SU-DHL-6 (cell line): Measurements from ENCODE around the gene MRPS2.

Source experiments
- H2AFZ ChIP-seq: fragments of 200-600 bp; sonication (generic); 2 replicates; pipeline ENCODE4 v1.6.1; 2014; ENCODE audit warnings: low read depth, mild to moderate bottlenecking, moderate library complexity, mixed read lengths, antibody characterized with exemption, low read length; ENCODE audit not compliant: severe bottlenecking
- H3F3A ChIP-seq: fragments of 200-600 bp; shearing (Covaris generic); 2 replicates; pipeline ENCODE4 v1.6.0; 2016; ENCODE audit warnings: antibody characterized with exemption, mild to moderate bottlenecking; ENCODE audit not compliant: insufficient read depth
- H3K27ac ChIP-seq: fragments of 200-600 bp; sonication (generic); 2 replicates; pipeline ENCODE4 v1.5.1; 2016; ENCODE audit warnings: low read depth, mild to moderate bottlenecking, low read length, moderate library complexity, mixed read lengths
- H3K27me3 ChIP-seq: fragments of 200-600 bp; sonication (generic), shearing (Covaris generic); 2 replicates; pipeline ENCODE4 v1.6.0; 2014; ENCODE audit warnings: mild to moderate bottlenecking, low read length
- H3K36me3 ChIP-seq: fragments of 200-600 bp; sonication (generic); 2 replicates; pipeline ENCODE4 v1.6.1; 2014; ENCODE audit warnings: mild to moderate bottlenecking, low read length, mixed read lengths
- H3K4me2 ChIP-seq: fragments of 300-600, 200-600 bp; shearing (Covaris generic), sonication (generic); 2 replicates; pipeline ENCODE4 v1.6.0; 2014; ENCODE audit warnings: low read length, low read depth, mild to moderate bottlenecking; ENCODE audit not compliant: poor library complexity, severe bottlenecking
- H3K4me3 ChIP-seq: fragments of 200-600 bp; sonication (generic); 2 replicates; pipeline ENCODE4 v1.5.1; 2014; ENCODE audit warnings: antibody characterized with exemption, low read length, mild to moderate bottlenecking, mixed read lengths; ENCODE audit not compliant: insufficient read depth, poor library complexity, severe bottlenecking
- H3K79me2 ChIP-seq: fragments of 200-600 bp; sonication (generic); 2 replicates; pipeline ENCODE4 v1.6.1; 2014; ENCODE audit warnings: mild to moderate bottlenecking, low read length, moderate library complexity; ENCODE audit not compliant: insufficient read depth
- H3K9ac ChIP-seq: fragments of 200-600 bp; sonication (generic); 2 replicates; pipeline ENCODE4 v1.7.0; 2014; ENCODE audit warnings: mild to moderate bottlenecking, low read length
- H3K9me2 ChIP-seq: fragments of 200-600 bp; sonication (generic); replicated peaks from 2 replicates; pipeline ENCODE4 v1.6.1; 2014; ENCODE audit warnings: low read length; ENCODE audit not compliant: insufficient read depth
- H3K9me3 ChIP-seq: fragments of 200-600 bp; sonication (generic); 2 replicates; pipeline ENCODE4 v1.6.1; 2014; ENCODE audit warnings: low read length, mixed read lengths; ENCODE audit not compliant: insufficient read depth
- H4K20me1 ChIP-seq: fragments of 200-600 bp; sonication (generic); 2 replicates; pipeline ENCODE4 v1.6.1; 2014; ENCODE audit warnings: low read depth, mild to moderate bottlenecking, antibody characterized with exemption, low read length, moderate library complexity, mixed read lengths
- EZH2phosphoT487 ChIP-seq: fragments of 200-600 bp; sonication (generic), shearing (Covaris generic); conservative IDR thresholded peaks from 2 replicates; pipeline ENCODE4 v1.6.1; 2018; ENCODE audit warnings: mild to moderate bottlenecking, antibody characterized with exemption, low read length, moderate library complexity, mixed read lengths
- TF ChIP-seq, protein P1 (sequence below): fragments of 200-600 bp; sonication (generic); IDR thresholded peaks from one replicate; pipeline ENCODE4 v1.5.1; 2017; ENCODE audit warnings: antibody characterized with exemption, mild to moderate bottlenecking, low read length, moderate library complexity; ENCODE audit not compliant: insufficient read depth, poor library complexity, severe bottlenecking

Gene MRPS2

DNA sequence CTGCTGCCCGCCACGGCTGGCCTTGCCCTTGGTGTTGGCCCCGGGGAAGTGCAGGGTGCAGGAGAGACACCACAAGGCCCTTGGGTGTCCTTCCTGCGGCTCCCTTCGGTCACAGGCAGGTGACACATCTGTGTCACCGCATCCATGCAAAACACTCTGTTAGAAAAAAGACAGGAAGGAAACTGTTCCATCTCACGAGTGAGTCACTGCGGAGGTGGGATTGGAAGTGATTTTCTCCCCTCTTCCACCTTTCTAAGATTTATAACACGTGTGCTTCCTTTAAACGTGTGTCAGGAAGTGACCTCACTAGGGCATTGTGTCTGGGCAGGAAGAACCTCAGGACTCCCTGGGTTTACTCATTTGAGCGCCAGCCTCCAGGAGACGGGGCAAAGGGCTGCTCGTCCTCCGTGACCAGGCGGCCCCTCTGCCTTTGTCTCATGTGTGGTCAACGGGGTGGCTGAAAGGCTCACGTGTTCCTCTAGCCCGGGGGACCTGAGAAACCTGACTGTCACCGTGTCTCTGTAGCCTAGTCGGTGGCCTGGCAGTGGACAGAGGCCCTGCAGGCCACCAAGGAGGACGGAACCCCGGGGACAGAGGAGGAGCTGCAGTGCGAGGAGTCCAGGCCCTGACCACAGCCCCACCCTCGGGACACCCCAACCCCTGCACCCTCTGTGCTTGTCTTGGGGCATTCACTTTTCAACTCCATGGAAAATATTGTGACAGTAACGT lies 15.8 kb downstream of the MRPS2 start:
- H3K9me3 ChIP-seq, result no peaks in the 10 kb centered on the region
- no peak overlapping the region for H3K4me2 ChIP-seq
- no peaks in the 10 kb centered on the region for H3K9me2 ChIP-seq
- no peaks in the 10 kb centered on the region for H3F3A ChIP-seq
- H3K36me3 ChIP-seq, result no peaks in the 10 kb centered on the region
- no peak overlapping the region for H2AFZ ChIP-seq
- no peaks in the 10 kb centered on the region for H4K20me1 ChIP-seq
- H3K27ac ChIP-seq, result no peak overlapping the region
- H3K79me2 ChIP-seq, result no peaks in the 10 kb centered on the region
- no peaks in the 10 kb centered on the region for H3K27me3 ChIP-seq
- no peak for TF ChIP-seq EZH2phosphoT487
- TF ChIP-seq, protein P1, sequence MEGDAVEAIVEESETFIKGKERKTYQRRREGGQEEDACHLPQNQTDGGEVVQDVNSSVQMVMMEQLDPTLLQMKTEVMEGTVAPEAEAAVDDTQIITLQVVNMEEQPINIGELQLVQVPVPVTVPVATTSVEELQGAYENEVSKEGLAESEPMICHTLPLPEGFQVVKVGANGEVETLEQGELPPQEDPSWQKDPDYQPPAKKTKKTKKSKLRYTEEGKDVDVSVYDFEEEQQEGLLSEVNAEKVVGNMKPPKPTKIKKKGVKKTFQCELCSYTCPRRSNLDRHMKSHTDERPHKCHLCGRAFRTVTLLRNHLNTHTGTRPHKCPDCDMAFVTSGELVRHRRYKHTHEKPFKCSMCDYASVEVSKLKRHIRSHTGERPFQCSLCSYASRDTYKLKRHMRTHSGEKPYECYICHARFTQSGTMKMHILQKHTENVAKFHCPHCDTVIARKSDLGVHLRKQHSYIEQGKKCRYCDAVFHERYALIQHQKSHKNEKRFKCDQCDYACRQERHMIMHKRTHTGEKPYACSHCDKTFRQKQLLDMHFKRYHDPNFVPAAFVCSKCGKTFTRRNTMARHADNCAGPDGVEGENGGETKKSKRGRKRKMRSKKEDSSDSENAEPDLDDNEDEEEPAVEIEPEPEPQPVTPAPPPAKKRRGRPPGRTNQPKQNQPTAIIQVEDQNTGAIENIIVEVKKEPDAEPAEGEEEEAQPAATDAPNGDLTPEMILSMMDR, result no peak
- no peak overlapping the region for H3K9ac ChIP-seq
- H3K4me3 ChIP-seq, result no peak overlapping the region

DNA sequence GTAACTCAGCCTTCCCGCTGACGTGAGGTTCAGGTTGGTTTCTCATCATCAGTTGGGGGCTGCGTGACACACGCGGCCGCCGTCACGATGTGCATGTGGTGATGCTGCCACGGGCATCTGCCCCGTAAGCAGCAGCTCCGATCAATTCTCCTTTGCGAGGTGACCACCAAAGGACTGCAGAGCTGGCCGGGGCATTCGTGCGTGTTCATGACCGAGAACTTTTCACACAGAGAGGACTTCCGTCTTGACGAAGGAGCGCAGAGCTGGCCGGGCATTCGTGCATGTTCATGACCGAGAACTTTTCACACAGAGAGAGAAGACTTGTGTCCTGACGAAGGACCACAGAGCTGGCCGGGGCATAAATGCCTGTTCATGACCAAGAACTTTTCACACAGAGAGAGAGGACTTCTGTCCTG lies 16.9 kb downstream of the MRPS2 start:
- no peaks in the 10 kb centered on the region for H3K27me3 ChIP-seq
- H3K27ac ChIP-seq, result no peak overlapping the region
- no peaks in the 10 kb centered on the region for H3K79me2 ChIP-seq
- H3F3A ChIP-seq, result no peaks in the 10 kb centered on the region
- H3K36me3 ChIP-seq, result no peaks in the 10 kb centered on the region
- H3K9me2 ChIP-seq, result no peaks in the 10 kb centered on the region
- TF ChIP-seq EZH2phosphoT487, result no peak
- TF ChIP-seq, protein P1, result no peak
- no peaks in the 10 kb centered on the region for H4K20me1 ChIP-seq
- no peak overlapping the region for H3K4me2 ChIP-seq
- no peaks in the 10 kb centered on the region for H3K9me3 ChIP-seq
- H3K4me3 ChIP-seq, result no peak overlapping the region
- no peak overlapping the region for H2AFZ ChIP-seq
- H3K9ac ChIP-seq, result no peak overlapping the region

DNA sequence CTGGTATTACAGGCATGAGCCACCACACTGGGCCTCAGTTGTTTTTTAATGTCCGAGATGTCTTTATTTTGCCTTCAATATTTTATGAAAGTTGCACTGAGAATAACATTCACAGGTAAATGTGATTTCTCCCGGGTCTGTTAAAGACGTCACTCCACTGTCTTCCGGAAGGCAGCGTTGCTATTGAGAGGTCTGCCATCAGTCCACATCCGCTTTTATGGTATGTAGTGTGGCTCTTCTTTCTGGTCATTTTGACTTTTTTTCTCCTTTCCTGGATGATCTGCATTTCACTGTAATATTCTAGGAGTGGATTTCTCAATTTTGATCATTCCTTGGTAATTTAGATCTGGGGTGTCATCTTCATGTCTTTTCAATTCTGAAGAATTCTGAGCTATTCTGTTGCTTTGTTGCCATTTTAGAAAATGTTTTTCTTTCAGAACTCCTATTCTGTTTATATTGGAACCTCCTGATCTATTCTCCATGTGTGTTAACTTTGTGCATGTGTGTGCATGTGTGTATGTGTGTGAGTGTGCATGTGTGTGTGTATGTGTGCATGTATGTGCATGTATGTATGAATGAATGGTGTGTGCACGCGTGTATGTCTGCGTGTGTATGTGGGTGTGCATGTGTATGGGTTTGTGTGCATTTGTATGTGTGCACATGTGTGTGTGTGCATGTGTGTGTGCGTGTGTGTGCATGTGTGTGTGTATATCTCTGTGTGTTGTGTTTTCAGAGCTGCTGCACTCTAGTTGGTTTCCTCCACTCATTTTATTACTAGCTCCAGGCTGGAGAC lies 18.9 kb downstream of the MRPS2 start:
- H3K36me3 ChIP-seq, result no peaks in the 10 kb centered on the region
- no peaks in the 10 kb centered on the region for H3K79me2 ChIP-seq
- no peaks in the 10 kb centered on the region for H3K9me3 ChIP-seq
- no peaks in the 10 kb centered on the region for H3K27me3 ChIP-seq
- H3K4me2 ChIP-seq, result no peak overlapping the region
- no peaks in the 10 kb centered on the region for H3F3A ChIP-seq
- no peak overlapping the region for H3K27ac ChIP-seq
- TF ChIP-seq, protein P1, result no peak
- no peak for TF ChIP-seq EZH2phosphoT487
- H2AFZ ChIP-seq, result no peak overlapping the region
- H4K20me1 ChIP-seq, result no peaks in the 10 kb centered on the region
- H3K9ac ChIP-seq, result no peak overlapping the region
- H3K9me2 ChIP-seq, result no peaks in the 10 kb centered on the region
- no peak overlapping the region for H3K4me3 ChIP-seq
